ENCODE measurements around the gene FAM53A.

FAM53A gene

DNA sequence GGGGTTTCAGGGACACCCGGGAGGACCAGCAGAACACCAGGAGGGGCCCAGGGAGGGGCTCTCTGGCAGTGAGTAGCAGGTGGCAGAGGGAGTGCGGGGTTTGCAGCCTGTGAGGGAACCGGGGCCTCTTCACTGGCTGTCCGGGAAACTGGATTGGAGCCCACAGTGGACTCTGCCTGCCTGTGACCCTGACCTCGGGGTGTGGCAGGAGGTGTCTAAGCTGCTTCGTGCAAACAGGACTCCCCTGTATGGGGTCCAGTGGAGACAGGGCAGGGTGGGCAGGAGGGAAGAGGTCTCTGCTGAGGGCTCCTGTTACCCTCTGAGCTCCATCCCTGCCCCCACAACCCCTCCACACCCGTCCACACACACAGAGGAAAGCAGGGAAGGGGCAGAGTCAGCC is 50.1 kb downstream of the FAM53A start:
- no peak overlapping the region for H3K27ac ChIP-seq
- TF ChIP-seq CTCF (conservative IDR thresholded peaks at IDR 0.05) (no peak), ZFX (IDR thresholded peaks at IDR 0.05) (no peak)

GRCh38 chr4:1632109-1633104 is 51.7 kb downstream of the FAM53A start:
- no peak overlapping the region for H3K27ac ChIP-seq
- TF ChIP-seq ZFX (IDR thresholded peaks at IDR 0.05) (no peak), CTCF (conservative IDR thresholded peaks at IDR 0.05) (no peak)

DNA sequence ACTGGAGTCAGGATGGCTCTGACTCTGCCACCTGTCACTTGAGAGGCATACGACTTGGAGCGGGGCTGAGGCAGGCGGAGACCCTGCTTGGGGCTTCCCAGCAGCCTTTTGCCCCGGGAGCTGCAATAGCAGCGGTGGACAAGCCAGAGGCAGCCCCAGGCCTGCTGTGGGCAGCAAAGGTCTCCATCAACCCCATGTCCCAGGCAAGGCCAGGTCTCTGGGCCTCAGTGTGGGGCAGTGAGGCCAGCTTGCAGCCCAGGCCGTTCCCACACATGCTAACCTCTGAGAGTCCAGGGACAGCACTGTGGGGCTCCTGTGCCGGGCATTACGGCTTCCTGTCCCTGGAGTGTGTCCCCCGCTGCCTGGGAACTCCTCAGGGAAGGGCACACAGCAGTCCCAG is 53.0 kb downstream of the FAM53A start:
- TF ChIP-seq CTCF (conservative IDR thresholded peaks at IDR 0.05) (no peak), ZFX (IDR thresholded peaks at IDR 0.05) (no peak)
- H3K27ac ChIP-seq: no peak overlapping the region

DNA sequence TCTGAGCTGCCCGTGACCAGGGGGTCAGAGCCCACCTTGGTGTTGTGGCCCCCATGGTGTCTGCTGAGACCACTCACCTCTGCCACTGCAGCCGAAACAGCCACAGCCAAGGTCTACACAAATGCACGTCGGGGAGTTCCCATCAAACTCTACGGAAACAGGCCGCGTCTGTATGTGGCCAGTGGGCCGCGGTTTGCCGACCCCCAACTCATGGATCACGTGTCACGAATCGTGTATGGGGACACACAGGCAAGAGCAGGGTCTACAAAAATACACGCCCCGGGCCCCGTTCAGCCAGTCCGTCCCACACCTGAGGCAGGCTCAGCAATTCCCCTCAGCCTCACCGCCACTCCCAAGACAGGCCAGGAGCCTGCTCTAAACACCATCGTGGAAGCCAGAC is 53.8 kb downstream of the FAM53A start:
- TF ChIP-seq ZFX (IDR thresholded peaks at IDR 0.05): no peak
- no peak for TF ChIP-seq CTCF (conservative IDR thresholded peaks at IDR 0.05)
- H3K27ac ChIP-seq: no peak overlapping the region

GRCh38 chr4:1629699-1630083 is 54.4 kb downstream of the FAM53A start:
- no peak overlapping the region for H3K27ac ChIP-seq

DNA sequence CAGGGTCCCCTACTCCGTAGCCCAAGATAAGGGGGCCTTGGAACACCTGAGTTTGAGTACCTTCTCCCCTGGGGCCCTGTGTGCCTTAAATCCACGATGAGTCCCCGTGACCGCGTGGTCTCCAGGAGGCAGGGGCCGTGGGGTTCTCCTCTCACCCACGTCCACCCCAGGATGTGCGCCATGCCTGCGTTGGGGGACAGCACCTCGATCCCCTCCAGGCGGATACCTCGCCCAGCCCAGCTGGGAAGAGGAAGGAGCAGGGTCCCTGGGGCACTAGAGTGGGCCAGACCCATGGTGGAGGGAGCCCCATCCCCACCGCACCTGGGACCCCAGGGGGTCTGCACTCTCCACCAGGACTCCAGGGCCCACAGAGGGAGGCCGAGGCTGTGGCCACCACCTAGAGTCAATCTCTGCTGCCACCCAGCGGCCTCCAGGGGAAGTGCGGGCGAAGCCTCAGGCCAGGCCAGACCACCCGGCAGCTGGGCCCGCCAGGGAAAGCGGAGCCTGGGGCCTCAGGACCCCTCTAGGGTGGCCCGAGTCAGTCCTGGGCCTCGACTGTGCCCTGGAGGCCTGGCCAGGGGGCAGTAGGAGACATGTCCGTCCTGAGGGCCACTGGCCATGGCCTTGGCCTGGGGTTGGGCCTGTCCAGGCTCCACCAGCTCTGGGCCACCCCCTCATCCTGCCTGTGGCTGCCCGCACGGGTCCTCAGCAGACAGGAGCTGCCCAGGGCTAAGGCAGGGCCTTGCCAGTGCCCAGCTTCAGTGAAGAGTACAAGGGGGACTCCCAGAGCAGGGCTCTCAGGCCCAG is 55.0 kb downstream of the FAM53A start:
- TF ChIP-seq ZFX (IDR thresholded peaks at IDR 0.05): no peak
- peak; percentile 94 for TF ChIP-seq CTCF (conservative IDR thresholded peaks at IDR 0.05)
- no peak overlapping the region for H3K27ac ChIP-seq

More at GRCh38 chr4:1629699-1630083, 54.4 kb downstream of the FAM53A start:
- no peak for TF ChIP-seq CTCF (conservative IDR thresholded peaks at IDR 0.05)
